ENCODE results near the gene CLCNKB.
"Not testable (repeated sequence)": the region's sequence is repeated elsewhere in the genome, so short reads cannot be mapped to it uniquely, and the experiment has no call there.

Gene CLCNKB

GRCh38 chr1:16055613-16056520, 12.3 kb downstream of the CLCNKB start:
- peak; percentile 37 to 86 for DNase-seq (ENCODE audit: low read depth in 1 of 2, low spot score in 1 of 2)

DNA sequence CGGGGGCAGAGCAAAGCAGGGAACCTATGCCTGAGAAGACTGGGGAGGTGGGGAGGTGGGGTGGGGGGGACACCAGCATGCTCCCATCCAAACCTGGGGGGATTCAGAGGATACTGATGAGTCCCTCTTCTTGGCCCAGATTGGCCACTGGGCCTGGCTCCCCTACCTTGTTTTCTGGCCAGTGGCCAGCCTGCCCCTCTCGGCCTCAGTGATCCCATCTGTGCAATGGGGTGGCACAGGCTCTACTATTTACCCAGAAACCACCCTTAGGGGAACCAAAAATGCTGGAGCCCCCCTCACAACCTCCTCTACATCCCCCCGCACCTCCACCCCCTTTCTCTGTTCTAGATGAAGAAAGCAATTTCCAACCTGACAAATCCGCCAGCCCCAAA, 12.9 kb downstream of the CLCNKB start:
- not testable (repeated sequence) for DNase-seq (ENCODE audit: low read depth in 1 of 2, low spot score in 1 of 2)

GRCh38 chr1:16057314-16057915, 13.8 kb downstream of the CLCNKB start:
- DNase-seq (ENCODE audit: low read depth in 1 of 2, low spot score in 1 of 2): not testable (repeated sequence)

- not testable (repeated sequence) for DNase-seq (ENCODE audit: low read depth in 1 of 2, low spot score in 1 of 2)
Measured at GRCh38 chr1:16058394-16059120, 15.0 kb downstream of the CLCNKB start.

DNA sequence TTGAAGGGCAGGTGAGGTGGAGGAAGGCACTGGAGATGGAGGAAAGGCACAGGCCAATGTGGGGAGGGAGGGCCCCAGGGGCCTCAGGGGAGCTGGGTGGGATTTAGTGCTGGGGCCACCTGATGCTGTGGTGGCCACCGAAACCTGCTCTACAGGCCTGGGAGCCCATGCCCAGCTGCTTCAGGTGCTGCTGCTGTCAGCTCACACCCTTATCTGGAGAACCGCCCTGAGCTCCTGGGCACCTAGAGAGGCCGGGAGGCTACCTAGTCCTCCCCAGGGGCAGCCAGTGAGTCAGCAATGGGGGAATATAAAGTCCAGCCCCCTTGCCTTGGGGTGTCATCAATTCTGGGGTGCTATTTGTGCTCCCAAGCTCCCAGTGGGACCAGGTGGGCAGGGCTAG, 17.7 kb downstream of the CLCNKB start:
- DNase-seq (ENCODE audit: low read depth in 1 of 2, low spot score in 1 of 2): no peak

- DNase-seq (ENCODE audit: low read depth in 1 of 2, low spot score in 1 of 2): not testable (repeated sequence)
Measured at GRCh38 chr1:16061989-16062686, 18.6 kb downstream of the CLCNKB start.

DNA sequence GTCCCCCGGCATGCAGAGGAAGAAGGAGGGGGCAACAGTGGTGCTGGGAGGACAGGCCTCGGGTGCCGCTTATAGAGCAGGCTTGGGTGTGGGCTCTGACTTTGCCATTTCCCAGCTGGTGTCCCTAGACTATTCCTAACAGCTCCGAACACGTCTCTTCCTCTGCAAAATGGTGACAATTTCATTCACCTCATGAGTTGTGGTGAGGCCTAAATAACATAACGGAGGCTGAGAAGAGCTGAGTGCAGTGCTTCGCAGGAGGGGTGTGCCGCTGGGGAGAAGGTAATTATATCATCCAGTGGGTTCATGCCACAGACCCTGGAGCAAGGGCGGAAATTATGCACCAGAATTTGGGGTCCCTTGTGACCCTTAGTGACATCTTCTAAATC, 19.1 kb downstream of the CLCNKB start:
- DNase-seq (ENCODE audit: low read depth in 1 of 2, low spot score in 1 of 2): not testable (repeated sequence)

DNA sequence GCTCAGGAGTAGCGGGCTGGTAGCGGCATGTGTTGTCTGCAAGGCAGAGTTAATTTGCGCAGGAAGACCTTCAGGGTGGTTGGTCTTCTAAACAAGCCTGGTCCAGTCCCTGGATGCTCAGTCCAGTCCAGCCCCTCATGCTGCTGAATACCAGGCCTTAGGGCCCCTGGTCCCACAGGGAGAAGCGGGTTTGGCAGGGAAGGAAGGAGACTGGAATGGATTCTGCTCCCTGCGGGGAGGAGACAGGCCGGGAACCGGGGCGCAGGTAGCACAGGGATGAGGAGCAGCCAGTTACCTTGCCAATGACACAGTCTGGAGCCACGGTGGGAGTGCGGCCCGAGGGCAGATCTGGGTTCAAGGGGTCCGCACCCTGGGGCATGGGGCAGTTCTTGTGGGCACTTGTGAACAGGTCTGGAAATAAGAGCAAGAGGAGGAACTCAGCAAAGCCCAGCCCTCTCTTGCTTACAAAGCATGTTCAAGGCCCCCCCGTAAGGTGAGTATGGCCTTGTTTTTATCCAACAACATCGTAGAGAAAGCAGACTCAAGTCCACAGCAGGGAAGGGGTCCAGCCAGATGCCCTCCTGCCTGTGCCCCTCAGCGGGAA, 19.7 kb downstream of the CLCNKB start:
- no peak for DNase-seq (ENCODE audit: low read depth in 1 of 2, low spot score in 1 of 2)

- DNase-seq (ENCODE audit: low read depth in 1 of 2, low spot score in 1 of 2): no peak
Measured at GRCh38 chr1:16063921-16064320, 20.3 kb downstream of the CLCNKB start.

DNA sequence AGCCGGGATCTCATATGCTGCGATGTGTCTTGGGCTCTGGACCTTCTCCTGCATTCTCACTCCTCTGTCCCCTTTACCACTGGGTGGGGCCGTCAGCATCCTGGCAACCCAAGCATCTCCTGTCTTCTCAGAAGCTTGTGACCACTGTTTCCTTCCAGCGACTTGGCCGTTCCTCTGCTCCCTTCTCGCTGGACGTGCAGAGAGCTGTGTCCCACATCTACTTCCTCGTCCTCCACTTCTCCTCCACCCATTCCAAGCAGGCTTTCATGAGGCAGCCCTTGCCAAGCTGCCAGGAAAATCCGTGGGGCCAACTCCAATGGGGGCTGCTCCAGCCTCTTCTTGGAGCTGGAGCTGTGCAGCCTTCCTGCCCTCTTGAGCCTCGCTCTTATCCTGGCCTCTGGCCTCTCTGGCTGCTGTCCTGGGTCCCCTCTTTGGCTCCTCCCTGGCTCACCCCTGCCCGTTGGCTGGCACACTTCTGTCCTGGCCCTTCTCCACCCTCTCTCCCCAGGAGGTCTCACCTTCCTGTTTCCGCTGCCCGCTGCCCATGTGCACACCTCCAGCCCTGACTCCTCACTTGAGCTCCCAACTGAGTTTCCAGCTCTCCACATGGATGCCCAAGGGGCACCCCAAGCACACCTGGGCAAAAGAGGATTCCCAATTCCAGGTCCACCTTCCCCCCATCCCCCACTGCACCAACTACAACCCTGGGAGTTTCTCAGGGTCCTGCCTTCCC, 21.1 kb downstream of the CLCNKB start:
- DNase-seq (ENCODE audit: low read depth in 1 of 2, low spot score in 1 of 2): no peak

- no peak for DNase-seq (ENCODE audit: low read depth in 1 of 2, low spot score in 1 of 2)
Measured at GRCh38 chr1:16065269-16065576, 21.6 kb downstream of the CLCNKB start.

DNA sequence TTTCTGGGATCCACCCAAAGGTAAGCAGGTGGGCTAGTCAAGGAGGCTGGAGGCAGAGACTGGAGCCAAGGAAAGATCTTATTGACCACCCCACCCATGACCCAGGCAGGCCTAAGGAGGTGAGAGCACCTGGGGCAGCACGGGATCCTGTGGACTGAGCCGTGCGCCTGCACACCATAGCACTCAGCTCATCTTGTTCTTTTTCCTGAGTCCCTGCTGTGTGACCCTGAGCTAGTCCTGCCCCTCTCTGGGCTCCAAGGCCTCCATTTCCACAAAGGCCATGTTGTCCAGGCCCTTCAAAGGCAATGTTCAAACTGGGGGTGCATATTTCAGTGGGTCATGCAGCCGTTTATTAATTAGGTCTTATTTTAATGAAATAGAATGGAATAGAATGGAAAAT, 22.7 kb downstream of the CLCNKB start:
- DNase-seq (ENCODE audit: low read depth in 1 of 2, low spot score in 1 of 2): no peak

- DNase-seq (ENCODE audit: low read depth in 1 of 2, low spot score in 1 of 2): no peak
Measured at GRCh38 chr1:16067127-16067768, 23.7 kb downstream of the CLCNKB start.

GRCh38 chr1:16067933-16068332, 24.4 kb downstream of the CLCNKB start:
- DNase-seq (ENCODE audit: low read depth in 1 of 2, low spot score in 1 of 2): no peak

DNA sequence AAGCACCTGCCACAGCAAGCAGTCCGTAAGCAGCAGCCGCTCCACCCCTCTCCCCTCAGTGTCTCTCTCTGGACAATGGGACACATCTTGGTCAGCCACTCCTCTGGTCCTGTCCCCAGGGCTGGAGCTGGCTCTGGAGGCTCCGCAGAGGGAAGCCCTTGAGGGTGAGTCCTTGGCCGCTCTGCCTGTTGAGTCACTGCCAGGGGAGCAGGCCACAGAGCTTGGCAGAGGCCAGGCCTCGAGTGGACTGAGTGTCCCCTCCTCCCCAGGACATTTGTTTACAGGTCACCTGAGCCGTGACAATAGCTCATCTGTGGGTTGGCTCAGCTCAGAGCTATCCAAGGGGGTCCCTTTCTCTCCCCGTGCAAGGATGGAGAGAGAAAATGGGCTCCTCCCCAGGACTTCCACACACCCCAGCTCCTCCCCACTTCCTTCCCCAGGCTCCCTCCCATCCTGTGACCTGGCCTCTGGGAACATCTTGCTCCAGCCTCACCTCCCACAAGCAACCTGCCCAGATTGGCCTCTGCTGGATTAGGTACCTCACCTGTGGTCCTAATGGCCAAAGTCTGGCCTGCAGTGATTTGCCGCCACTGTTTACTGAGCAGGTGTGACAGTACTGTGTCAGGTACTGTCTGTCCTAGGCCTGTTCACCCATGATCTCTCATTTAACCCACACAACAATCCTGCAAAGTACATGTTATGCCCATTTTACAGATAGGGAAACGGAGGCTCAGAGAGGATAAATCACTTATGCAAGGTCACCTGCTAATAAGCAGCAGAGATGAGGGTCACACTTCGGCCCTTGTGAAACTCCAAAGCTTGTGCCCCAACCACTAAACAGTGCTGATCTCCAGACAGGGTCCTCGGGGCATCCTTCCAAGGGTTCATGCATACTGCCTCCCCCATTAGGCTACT, 25.0 kb downstream of the CLCNKB start:
- DNase-seq (ENCODE audit: low read depth in 1 of 2, low spot score in 1 of 2): no peak

DNA sequence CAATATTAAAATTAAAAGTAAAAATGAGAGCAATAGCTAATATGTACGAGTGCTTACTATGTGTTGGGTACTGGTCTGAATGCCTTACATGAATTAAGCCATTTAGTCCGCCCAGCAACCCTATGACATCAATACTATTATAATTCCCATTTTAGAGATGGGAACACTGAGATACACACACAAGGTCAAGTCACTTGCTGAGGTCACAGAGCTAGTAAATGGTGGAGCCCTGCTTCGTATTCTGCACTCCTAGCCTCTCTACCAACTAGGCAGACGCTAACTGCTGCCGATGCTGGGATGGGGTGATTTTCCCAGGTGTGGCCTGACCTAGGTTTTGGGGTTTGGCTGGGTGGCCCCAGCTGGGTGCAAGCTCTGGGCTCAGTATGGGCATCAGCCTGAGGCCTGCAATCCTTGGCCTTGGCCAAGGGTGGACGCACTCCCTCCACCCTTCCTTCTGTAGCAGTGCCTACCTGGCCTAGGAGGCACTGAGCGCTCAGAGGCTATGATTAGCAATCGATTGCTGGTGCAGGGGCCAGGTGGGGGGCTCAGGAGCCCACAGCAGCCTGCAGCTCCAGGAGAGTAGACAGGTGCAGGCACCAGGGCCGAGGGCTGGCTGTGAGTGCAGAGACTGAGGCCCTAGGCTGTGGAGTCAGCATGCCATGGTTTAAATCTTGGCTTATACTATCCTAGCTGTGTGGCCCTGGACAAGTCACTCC, 27.2 kb downstream of the CLCNKB start:
- no peak for DNase-seq (ENCODE audit: low read depth in 1 of 2, low spot score in 1 of 2)

DNA sequence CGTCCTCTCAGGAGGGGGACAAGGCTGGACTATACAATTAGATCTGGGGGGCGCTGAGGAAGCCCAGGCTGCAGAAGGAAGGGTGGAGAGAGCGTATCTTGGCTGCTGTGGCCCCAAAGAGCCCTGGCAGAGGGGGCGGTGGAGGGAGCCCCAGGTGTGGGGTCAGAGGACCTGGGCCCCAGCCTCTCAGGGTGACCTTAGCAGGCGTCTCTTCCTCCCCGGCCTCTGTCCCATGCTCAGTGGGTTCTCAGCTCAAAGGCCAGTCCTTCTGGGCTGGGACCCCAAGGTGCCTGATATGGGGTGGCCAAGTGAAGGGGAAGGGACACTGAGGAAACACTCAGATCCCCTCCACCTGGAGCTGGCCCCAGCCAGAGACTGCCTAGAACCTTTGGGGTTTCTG, 28.0 kb downstream of the CLCNKB start:
- no peak for DNase-seq (ENCODE audit: low read depth in 1 of 2, low spot score in 1 of 2)

DNA sequence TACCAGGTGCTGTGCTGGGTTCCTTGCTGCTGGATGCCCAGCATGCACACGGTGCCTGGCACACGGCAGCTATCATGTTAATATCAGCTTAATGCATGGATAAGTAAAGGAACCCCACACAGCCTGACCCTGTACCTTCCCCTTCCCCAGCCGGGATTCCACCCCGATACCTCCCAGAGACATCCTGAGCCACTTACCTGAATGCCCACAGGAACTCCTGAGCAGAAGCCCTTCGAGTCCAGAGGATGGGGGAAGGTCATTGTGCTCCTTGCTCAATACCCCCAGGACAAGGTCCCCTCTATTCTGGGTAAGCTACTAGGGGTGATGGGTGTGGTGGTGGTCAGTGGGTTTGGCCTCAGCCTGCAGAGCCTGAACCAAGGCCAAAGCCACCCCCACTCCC, 28.5 kb downstream of the CLCNKB start:
- DNase-seq (ENCODE audit: low read depth in 1 of 2, low spot score in 1 of 2): no peak
